Subcutaneous preadipocyte (primary cell): Measurements from ENCODE around the gene C7orf57. TPM values are rescaled to one million over a fixed set of nuclear protein-coding genes. Genes with fewer than 3 reads are reported as not detected.

Experiments used
- total RNA-seq: library from RNA; depleted of rRNA; stranded (reverse); fragments of >200 nt; gene quantifications from 2 replicates; pipeline ENCODE4 v1.2.3, GENCODE V29; 2012

Gene C7orf57
- not detected in 2 replicates for total RNA-seq

DNA sequence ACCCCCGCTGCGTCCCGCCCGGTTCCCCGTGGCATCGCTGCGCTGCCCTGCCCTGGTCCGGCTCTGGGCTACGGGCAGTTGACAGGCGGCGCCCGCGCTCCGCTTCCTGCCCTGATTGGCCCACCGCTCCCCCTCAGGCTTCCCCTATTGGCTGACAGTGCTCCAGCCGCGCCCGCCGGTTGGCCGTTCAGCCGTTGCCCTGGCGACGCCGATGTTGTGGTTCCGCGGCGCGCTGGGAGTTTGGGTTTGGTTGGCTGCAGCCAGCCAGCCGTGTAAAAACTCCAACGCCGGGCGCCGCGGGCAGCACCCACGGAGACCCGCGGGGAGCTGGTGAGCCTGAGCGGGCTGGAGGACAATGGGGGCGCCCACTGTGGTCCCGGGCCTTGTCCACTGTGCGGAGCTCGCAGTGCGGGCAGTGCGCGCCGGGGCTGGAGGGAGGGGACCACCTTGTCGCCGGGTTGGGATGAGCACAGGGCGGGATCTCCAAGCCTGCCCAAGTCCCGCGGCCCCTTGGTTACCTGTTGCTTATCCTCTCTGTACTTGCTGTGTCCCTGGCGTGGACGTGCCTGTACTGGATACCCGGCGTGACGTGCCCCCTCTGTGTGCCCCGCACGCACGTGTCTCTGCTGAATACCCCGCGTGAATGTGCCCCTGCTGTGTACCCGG, at the start of gene C7orf57:
Gene C7orf57, plus strand, starts transcription at position 243 of the 666 bp plus-strand sequence. CDS start 766 bp downstream, outside the sequence.

DNA sequence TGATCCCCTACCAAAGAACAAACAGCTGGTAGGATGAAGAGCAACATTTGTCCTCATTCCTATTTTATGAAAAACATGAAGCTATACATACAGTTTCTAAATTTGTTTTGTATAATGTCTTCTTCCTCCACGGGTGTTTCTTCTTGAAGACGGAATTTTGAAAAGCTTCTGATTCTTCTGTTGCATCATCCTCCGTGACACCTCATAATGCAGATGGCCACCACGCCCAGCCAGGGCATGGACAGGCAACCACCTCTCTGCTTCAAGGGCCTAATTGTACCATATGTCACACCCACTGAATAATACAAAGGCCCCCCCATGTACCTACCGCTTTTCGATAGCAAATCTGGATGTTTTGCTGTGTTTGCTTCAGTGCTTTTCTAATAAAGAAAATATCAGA, 6.4 kb upstream of the C7orf57 start, which contains the start of gene SUN3:
Gene SUN3, minus strand, starts transcription at position 170 of the 400 bp plus-strand sequence. Its CDS starts 169 bp downstream, at position 1.

DNA sequence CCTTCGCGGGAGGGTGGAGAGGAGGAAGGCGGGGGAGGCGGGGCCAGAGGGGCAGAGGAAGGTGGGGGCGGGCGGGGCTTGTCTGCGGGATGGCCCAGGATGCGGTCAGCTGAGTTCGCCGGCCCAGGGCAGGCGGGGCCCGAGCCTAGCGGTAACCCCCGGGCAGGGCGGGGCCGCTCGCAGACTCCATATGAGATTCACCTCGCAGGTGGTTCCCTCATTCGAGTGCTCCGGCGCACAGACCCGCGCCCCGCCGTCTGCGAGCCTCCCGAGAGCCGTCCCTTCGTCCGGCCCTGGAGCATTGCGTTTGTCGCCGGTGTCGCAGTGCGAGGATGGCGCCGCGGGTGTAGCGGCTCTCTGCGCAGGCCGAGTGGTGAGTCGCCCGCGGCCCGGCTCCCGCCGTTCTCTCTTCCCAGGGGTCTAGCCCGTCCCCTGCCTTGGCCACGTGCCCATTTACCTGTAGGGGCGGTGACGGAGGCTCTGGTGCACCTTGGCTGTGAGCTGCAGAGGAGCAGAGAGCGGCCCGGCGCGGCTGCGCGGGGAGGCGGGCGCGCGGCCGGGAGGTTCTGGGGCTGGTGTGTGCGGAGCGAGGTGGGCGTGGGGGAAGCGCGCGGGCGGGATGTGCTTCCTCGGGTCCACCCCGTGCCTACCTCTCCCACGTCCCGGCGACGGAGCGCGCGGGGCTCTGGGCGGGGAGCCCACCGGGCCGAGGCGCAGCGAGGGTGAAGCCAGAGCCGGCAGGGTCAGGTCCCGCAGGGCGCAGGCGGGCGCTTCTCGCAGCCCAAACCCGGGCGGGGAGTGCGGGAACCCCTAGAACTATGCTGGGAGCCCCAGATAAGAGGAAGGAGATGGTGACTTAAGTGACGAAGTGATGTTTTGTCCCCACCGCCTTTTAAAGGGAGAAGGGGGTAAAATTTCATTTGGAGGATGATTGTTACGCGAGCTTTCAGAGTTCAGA, 54.0 kb downstream of the C7orf57 start, which contains the start of gene UPP1:
Gene UPP1, plus strand, starts transcription at position 220 of the 958 bp plus-strand sequence. CDS start 5,519 bp downstream, outside the sequence.

Other genes starting within 250 kb of the C7orf57 start
- under 0.01 TPM in 2 replicates for gene PKD1L1, start 87.1 kb upstream of the C7orf57 start, total RNA-seq
- gene HUS1, start 55.9 kb upstream of the C7orf57 start, total RNA-seq = 13.6 and 19.2 TPM in 2 replicates
- gene SUN3, start 6.4 kb upstream of the C7orf57 start, total RNA-seq = not detected in 2 replicates
- 10.6 and 12.9 TPM in 2 replicates for gene UPP1, start 53.7 kb downstream of the C7orf57 start, total RNA-seq
- gene ABCA13, start 135.9 kb downstream of the C7orf57 start, total RNA-seq = not detected in 2 replicates